ENCODE data around the gene ITPR2.

The ITPR2 gene

GRCh38 chr12:26548227-26548626 lies 284.8 kb downstream of the ITPR2 start:
- TF ChIP-seq, protein P1, sequence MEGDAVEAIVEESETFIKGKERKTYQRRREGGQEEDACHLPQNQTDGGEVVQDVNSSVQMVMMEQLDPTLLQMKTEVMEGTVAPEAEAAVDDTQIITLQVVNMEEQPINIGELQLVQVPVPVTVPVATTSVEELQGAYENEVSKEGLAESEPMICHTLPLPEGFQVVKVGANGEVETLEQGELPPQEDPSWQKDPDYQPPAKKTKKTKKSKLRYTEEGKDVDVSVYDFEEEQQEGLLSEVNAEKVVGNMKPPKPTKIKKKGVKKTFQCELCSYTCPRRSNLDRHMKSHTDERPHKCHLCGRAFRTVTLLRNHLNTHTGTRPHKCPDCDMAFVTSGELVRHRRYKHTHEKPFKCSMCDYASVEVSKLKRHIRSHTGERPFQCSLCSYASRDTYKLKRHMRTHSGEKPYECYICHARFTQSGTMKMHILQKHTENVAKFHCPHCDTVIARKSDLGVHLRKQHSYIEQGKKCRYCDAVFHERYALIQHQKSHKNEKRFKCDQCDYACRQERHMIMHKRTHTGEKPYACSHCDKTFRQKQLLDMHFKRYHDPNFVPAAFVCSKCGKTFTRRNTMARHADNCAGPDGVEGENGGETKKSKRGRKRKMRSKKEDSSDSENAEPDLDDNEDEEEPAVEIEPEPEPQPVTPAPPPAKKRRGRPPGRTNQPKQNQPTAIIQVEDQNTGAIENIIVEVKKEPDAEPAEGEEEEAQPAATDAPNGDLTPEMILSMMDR (IDR thresholded peaks at IDR 0.05; ENCODE audit: low read depth, low read length): no peak
- no peak for DNase-seq (ENCODE audit: extremely low read depth, low read depth)

GRCh38 chr12:26546535-26547314 lies 286.3 kb downstream of the ITPR2 start:
- TF ChIP-seq, protein P1 (IDR thresholded peaks at IDR 0.05; ENCODE audit: low read depth, low read length): no peak
- DNase-seq (ENCODE audit: extremely low read depth, low read depth): no peak

GRCh38 chr12:26539131-26539530 lies 293.9 kb downstream of the ITPR2 start:
- DNase-seq (ENCODE audit: extremely low read depth, low read depth): no peak
- TF ChIP-seq, protein P1 (IDR thresholded peaks at IDR 0.05; ENCODE audit: low read depth, low read length): no peak

DNA sequence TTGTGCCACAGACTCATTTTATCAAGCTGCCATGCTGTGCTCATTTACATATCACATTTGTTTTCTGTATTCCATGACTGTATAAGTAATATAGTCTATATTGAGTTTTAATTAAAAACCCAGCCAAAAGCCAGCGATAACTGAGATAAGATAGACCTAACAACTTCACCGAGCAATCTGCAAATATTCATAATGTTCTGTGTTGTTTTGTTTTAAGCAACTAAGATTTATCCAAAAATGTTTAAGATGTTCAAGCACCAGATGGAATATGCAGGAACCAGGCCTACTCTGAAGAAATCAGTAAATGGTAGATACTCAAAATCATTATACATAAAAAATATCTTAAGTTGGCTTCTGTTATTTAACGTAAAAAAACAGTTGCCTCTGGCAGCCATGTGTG lies 295.3 kb downstream of the ITPR2 start:
- DNase-seq (ENCODE audit: extremely low read depth, low read depth): no peak
- TF ChIP-seq, protein P1 (IDR thresholded peaks at IDR 0.05; ENCODE audit: low read depth, low read length): no peak

DNA sequence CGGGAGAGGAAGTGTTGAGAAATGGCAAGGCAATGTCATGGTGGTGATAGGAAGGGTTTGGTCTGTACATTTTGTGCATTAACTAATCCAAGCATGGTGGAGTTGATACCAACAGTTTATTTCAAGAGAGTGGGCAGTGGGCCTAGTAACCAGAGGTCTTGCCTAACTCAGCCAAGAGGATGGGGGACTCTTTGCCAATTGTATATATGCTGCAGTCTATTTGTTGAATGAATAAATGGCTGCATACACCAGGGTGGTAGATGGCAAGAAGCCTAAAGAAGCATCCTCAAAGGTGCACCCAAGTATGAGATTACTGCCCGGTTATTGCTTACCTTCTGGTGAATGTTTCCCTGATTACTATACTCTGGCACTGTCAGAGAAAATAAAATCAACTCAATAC lies 295.9 kb downstream of the ITPR2 start:
- no peak for DNase-seq (ENCODE audit: extremely low read depth, low read depth)
- TF ChIP-seq, protein P1 (IDR thresholded peaks at IDR 0.05; ENCODE audit: low read depth, low read length): no peak

GRCh38 chr12:26535826-26536225 lies 297.2 kb downstream of the ITPR2 start:
- DNase-seq (ENCODE audit: extremely low read depth, low read depth): no peak
- TF ChIP-seq, protein P1 (IDR thresholded peaks at IDR 0.05; ENCODE audit: low read depth, low read length): no peak

- TF ChIP-seq, protein P1 (IDR thresholded peaks at IDR 0.05; ENCODE audit: low read depth, low read length): no peak
Measured at GRCh38 chr12:26534071-26534470, 298.9 kb downstream of the ITPR2 start.

More at GRCh38 chr12:26534071-26534470, 298.9 kb downstream of the ITPR2 start:
- no peak for DNase-seq (ENCODE audit: extremely low read depth, low read depth)
